ENCODE data around the gene PPP3CB.

PPP3CB gene

DNA sequence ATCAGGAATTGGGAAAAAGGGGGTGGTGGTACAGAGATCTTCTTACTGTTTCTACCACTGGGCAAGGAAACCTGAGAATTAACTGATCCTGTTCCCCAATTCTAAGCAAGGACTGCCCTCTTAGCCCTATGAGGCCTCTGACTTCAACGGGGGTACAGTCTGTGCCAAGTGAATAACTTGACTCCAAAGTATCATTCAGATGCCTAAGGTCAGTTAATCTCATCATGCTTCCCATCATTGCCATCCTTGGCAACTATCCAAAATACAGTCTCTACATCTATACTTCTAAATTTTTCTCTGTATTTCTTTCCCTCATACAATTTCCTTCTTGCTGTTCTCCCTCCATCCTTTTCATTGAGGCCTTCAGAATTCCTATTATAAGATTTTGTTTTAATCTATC is 10.5 kb downstream of the PPP3CB start:
- DNase-seq (ENCODE audit: low read depth in 1 of 2, low spot score in 1 of 2), result no peak

DNA sequence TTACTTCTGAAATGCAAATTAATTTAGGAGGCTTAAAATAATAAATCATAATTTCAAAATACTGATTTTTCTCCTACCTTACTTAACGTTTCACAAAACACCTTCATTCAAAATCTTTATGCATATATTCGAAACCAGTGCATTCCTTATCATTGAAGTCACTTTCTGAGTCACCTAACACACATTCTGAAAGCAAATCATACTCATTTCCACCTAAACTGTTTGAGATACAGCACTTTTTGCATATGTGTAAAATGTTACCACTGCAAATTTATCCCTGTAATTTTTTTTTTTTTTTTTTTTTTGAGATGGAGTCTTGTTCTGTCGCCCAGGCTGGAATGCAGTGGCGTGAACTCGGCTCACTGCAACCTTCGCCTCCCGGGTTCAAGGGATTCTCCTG is 15.7 kb downstream of the PPP3CB start:
- no peak for DNase-seq (ENCODE audit: low read depth in 1 of 2, low spot score in 1 of 2)

DNA sequence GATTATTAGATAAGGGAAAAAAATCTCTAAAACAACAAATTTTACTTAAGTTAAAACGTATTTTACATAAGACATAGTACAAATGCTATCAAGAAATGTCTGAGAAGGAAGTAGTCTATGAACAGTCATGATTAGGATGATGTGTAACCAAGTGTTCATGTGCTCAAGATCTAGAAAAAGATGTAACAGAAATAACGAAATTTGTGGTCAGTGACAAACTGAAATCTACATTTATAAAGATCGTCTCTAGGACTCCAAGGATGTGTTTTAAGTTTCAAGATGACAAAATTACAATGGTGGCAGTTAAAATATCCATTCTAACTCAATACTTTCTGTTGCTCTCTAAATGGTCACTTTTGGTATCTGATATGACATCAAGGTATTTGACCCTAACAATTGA is 17.2 kb downstream of the PPP3CB start:
- no peak for DNase-seq (ENCODE audit: low read depth in 1 of 2, low spot score in 1 of 2)

DNA sequence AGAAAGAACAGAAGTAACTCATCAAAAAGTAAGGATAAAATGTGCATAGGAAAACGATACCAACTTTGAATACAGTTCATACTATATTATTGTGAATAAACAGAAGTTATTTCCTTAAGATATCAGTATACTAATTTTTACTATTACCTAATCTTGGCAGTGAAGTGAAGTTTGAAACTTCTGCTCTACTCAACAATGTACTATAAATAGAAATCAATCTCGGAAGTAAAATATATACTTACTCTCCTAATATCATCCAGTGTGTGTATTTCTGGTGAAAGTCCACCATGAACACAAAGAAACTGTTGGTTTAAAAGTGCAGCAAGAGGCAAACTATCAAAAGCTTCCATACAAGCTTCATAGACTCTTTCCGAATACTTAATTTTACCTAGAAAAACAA is 24.6 kb downstream of the PPP3CB start:
- no peak for DNase-seq (ENCODE audit: low read depth in 1 of 2, low spot score in 1 of 2)

DNA sequence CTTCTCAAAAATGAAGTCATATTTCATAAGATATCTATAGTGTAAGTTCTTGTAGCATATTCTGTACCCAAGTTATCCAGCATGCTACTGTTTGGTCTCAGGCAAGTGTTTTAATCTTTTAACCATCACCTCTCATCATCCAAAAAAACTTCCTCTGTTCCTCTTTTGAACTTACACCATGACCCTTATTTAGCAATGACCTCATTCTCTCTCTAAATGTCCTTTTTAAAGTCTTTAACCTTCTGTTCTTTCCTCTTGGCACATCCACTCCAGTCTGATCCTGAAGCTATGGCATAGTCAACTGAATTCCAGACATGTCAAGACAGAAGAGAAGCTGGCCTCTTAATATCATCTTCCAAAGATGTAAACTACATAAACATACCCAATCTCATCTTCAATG is 26.2 kb downstream of the PPP3CB start:
- no peak for DNase-seq (ENCODE audit: low read depth in 1 of 2, low spot score in 1 of 2)

DNA sequence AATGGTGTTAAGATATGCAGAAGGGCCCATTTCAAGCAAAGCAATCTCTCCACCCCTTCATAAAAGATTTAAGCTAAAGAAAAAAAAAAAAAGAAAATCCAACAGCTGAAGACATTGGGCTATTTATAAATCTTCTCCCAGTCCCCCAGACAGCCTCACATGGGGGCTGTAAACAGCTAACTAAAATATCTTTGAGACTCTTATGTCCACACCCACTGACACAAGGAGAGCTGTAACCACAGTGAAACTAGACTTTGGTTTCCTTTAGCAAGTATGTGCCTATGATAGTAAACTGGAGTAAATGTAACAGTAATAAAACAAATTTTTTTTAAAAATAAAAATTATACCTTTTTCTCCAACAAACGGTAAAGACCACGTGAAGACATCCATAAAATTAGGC is 28.6 kb downstream of the PPP3CB start:
- no peak for DNase-seq (ENCODE audit: low read depth in 1 of 2, low spot score in 1 of 2)

DNA sequence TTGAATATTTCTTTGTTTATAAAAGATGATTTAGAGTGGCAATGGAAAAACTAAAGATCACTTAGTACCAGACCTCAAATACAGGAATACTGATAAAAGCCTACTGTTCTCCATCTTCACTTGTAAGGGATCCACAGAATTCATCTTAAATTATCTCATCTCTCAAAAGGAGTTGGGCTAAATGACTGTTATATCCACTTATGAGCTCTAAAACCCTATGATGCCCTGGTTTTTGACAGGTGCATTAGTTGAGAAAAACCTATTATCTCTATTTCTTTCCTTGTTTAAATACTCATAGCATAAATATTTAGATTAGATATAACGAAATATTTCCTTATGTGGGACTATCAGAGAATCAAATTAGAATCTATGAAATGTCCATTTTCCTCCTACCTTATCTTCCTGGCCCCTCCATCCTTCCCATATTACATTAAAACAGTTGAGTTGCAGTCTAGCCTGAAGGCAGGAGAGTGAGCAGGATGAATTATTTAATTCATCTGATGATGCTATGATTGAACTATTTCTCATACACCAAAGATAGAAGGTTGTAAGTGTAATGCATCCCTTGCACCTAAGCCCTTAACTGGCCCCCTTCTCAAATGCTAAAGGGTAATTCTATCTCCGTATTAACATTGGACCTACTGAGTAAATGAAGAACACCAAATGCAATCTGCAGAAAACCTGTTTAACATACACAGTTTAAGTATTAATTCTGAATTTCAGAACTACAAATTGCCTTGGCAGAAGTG is 29.7 kb downstream of the PPP3CB start:
- no peak for DNase-seq (ENCODE audit: low read depth in 1 of 2, low spot score in 1 of 2)

DNA sequence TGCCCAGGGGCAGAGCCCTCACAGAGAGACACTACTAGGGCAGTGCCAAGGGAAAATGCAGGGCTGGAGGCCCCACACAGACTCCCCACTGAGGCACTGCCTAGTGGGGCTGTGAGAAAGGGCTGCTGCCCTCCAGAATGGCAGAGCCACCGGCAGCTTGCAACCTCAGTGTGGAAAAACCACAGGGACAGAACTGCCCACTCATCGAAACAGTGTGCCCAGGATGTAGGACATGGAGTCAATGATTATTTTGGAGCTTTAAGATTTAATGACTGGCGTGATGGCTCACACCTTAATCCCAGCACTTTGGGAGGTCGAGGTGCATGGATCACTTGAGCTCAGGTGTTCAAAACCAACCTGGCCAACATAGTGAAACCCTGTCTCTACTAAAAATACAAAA is 34.9 kb downstream of the PPP3CB start:
- no peak for DNase-seq (ENCODE audit: low read depth in 1 of 2, low spot score in 1 of 2)

DNA sequence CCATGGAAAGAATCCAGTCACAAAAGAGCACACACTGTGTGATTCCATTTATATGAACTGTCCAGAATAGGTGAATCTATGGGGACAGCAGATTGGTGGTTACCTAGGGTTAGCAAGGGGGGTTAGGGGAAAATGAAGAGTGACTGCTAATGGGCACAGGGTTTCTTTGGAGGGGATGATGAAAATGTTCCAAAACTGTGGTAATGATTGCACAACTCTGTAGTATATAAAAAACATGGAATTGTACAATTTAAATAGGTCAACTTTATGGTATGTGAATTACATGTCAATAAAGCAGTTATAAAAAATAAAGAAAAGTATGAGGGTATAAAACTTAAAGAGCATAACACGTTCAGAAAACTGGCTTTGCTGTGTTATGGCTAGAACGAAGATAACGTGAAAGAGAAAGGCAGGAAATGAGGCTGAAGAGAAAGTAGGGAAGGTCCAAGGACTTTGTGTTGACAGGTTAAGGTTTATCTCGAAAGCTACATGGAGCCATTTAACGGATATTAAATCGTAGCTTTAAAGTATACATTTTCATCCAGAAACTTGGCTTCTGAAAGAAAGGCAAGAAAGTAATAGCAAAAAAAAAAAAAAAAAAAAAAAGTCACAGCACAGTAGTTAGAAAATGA is 36.0 kb downstream of the PPP3CB start:
- DNase-seq (ENCODE audit: low read depth in 1 of 2, low spot score in 1 of 2), result no peak

DNA sequence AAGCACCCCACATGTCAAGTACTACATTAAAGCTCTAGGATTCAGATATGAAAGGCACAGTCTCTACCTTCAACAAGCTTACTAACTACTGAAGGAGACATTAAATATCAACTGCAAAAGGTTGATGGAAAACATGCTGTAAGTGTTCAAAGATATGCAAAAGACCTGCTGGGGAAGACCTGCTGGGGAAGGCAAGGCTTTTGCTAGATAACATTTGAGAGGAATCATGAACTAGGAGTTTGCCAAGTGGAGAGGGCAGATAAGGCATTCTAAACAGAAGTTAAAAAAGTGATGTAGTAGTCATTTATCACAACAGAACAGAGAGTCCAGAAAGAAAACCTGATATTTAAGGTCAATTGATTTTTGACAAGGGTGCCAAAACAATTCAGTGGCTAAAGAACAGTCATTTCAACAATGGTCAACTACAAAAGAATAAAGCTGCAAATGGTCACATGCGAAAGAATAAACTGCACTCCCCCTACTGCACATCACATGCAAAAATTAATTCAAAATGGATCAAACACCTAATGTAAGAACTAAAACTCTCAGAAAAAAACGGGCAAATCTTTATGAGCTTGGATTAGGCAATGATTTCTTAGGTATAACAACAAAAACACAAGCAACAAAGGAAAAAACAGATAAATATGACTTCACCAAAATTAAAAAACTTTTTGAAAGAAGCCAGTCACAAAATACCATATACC is 39.5 kb downstream of the PPP3CB start:
- no peak for DNase-seq (ENCODE audit: low read depth in 1 of 2, low spot score in 1 of 2)

DNA sequence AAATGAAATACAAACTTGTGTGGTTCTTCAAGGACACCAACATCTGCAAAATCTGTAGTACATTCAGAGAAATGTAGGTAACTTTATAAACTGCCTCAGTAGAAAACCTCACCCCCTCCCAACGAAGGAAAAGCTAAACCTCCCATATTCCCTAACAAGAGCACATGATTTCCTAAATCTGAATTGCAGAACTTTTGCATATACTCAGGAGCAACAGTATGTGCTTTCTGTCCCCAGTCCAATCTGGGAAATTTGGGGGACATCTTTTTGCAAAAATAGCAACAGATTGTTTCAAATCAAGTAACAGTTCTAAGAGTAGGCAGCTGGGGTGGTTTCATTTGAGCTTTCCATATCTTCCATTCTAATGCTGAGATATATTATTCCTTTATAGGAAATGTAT is 46.7 kb downstream of the PPP3CB start:
- DNase-seq (ENCODE audit: low read depth in 1 of 2, low spot score in 1 of 2), result no peak

DNA sequence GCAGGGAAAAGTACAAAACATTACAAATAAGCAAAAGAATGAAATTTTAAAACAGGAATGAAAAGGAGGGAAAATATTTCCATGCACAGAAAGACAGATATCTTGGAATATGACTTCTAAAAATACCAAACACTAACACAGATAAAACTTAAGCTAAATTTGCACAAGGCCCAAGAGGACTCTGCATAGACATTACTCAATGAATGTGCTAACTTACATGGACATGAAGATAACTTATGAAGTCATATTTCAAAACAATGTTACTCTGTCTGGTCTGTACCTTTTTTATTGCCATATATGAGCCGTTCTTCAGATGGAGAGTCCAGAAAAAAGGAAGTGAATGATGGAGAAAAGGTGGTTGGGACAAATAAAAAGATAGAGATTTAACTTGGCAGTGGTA is 47.4 kb downstream of the PPP3CB start:
- DNase-seq (ENCODE audit: low read depth in 1 of 2, low spot score in 1 of 2), result no peak

DNA sequence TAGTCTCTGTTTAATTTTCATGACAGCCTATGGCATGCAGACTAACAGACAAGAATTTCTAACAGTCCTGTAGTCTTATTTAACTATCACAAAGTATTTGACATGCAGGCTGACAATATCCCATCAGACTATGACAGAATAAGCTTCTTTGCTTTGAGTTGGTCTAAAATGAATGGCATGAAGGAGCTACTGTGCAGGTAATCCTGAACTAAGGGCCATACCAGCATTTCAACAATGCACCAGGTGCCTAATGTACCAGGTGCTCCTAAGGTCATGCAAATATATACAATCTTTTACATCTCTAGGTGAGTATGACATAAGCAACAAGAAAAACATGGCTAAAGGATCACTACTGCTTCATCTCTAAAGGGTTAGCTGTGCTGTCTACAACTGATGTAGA is 48.9 kb downstream of the PPP3CB start:
- DNase-seq (ENCODE audit: low read depth in 1 of 2, low spot score in 1 of 2), result no peak

DNA sequence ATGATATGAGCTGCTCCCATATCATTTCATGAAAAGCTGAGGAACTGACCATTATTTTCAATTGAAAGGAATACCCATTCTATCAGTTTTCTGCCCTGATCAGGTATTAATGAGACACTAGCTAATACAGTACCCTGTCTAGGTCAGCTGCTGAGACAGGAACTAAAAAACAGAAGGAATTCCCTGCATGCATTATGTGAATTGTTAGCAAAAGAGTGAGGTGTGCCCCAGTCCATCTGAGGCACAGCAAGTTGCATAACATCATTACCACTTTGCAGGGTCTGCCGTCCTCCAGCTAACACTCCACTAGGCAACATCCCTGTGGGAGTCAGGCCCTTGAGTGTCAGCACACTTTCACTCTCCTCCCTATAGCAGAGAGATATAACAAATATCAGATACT is 51.4 kb downstream of the PPP3CB start:
- no peak for DNase-seq (ENCODE audit: low read depth in 1 of 2, low spot score in 1 of 2)

DNA sequence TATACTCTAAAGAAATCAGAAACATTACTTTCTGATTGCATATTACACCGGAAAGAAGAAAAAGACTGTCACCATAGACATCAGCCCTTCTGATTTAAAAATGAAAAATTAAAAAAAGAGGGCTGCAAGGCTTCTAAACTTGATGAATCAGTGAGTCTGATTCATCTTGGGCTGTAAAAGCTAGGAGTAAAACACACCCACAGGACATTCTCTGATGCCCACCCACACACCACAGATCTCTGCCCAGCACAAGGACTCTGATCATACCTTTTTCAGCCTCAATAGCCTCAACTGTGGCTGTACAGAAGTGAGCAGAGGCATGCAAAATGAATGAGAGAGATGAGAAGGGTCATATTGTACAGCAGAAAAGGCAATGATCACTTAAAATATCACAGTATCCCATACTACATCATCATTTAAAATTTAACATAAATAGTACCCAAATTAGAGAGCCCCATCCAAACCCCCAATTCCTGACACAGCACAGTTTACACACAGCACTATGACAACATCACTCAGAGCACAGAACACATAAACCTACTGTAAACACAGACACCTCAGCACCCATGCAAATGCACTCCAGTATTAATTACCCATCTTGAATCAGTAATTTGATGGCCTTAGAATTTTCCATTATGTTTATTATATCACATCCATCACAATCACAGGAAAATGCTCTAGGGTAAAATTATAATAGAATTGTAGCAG is 56.1 kb downstream of the PPP3CB start:
- DNase-seq (ENCODE audit: low read depth in 1 of 2, low spot score in 1 of 2), result no peak

DNA sequence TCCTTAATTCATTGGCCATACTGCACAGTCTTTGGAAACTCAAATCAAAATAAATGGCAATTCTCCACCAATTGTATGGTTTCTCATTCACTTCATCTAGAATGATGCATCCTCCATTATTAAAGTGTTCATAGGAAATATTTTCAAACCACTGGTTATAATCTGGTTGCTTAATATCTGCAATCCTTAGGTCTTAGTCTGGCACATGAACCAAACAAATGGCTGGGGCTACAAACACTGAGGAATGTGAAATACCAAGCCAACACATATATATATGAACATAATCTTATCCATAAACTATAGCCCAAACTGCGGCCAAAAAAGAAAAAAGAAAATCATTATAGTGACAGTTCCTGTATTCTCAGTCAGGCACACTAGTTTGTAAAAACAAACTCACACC is 56.8 kb downstream of the PPP3CB start:
- no peak for DNase-seq (ENCODE audit: low read depth in 1 of 2, low spot score in 1 of 2)

DNA sequence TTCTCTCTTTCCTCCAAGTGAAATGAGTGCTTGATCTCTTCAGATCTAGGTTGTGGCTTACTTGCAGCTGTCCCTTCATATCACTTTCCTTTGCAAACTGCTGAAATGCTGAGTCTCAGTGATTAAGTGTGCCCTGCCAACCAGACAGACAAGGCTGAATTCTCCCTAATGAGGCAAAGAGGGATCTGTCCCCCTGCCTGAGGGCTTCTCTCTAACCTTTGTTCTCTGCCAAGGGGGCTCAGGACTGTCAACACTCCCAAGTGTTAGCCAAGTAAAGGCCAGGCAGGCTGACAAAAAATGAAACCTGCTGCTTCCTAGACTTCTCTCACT is 62.3 kb downstream of the PPP3CB start, which contains the start of gene MSS51:
TSS of gene MSS51 (minus strand) at position 24 of the 330 bp plus-strand sequence. CDS start 5,277 bp downstream, outside the sequence.
- DNase-seq (ENCODE audit: low read depth in 1 of 2, low spot score in 1 of 2), result no peak

DNA sequence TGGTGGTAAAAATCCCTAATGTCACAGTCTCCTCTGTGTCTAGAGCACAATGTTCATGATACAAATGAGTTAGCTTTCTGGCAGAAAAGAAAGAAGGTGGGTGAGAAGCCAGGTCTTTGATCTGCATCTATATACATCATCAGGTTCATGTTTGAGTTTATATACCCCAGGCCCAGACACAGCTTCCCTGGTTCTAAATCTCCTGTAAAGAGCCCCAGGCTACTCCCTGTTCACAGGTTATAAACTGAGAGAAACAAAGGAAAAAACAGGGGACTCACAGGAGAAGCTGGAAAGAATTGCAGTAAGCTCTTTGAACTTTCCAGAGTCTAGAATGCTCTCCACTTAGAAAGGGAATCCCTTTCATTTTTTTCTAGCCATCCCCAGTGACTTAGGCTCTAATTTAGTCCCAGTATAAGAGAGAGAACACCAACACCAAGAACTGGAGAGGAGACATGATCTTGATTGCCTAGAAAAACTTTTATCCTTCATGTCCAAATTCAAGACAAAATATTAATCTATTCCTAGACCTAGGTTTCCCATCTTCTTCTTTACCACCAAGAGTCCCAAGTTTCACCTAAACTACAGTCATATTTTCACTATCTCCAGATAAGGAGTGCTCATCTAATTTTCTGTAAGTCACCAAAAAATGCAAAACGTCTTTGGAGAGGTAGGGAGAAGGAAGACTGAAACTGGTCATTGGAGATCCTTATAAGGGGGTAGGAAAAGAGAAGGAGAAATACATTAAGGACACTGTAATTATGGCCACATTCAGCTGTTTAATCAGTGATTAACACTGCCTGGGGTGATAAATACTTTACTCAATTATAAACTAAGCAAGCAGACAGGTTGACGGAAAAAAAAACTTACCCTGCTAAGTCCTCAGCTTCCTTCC is 62.9 kb downstream of the PPP3CB start:
- DNase-seq (ENCODE audit: low read depth in 1 of 2, low spot score in 1 of 2), result no peak

DNA sequence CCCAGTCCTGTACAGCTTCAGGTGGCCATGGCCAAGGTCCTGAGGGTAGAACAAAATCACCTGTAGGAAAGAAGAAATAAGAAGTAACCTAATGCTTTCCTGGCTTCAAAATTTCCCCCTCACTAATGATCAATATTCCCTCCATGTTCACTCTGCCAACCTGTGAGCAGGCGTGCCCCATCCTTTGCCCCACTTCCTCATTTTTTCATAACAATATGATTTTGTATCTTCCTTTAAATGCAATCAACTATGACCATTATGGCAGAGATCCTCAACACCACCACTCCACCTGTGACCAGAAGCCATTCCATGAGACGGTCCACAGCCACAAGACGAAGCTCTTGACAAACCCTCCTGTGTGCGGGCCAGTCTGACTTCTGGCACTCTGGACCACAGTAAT is 69.5 kb downstream of the PPP3CB start:
- DNase-seq (ENCODE audit: low read depth in 1 of 2, low spot score in 1 of 2), result no peak

DNA sequence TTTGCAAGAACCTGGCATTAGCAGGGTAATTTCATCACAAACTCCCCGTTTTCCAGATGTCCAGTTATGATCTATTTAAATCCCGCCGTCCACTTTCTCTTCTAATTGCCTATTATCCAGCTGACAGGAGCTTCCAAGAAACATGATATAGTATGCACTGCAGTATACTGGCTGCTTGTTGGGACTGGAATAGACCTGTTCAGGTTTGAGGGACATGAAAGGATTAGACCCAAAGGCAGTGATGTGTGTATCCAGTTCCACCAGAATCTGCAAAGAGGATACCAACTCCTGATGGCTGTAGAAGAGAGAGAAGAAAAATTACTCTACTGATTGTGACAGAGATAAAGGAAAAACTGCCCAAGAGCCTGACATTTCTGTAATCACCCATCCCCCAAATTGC is 71.3 kb downstream of the PPP3CB start:
- DNase-seq (ENCODE audit: low read depth in 1 of 2, low spot score in 1 of 2), result no peak

DNA sequence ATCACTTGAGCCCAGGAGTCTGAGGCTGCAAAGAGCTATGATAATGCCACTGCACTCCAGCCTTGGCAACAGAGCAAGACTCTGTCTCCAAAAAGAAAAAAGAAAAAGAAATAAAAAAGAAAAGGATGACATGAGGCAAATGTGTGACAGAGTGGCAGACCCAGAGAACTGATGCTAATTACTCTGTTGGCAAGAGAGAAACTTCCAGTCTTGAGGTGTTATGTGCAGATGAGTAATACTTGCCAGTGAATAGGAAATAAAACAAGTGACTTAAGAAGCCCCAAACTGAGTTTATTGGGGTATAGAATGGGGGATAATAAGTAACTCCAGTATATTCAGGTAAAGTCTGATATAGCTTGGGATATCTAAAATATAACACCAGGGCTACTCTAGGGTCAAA is 72.5 kb downstream of the PPP3CB start:
- DNase-seq (ENCODE audit: low read depth in 1 of 2, low spot score in 1 of 2), result no peak
